GM19025 (cell line): Measurements from ENCODE around the gene CDC25B.
"Not testable (repeated sequence)": the region's sequence is repeated elsewhere in the genome, so short reads cannot be mapped to it uniquely, and the experiment has no call there.

ENCODE experiments used
- ATAC-seq: cut with Tn5 transposase; IDR thresholded peaks from one replicate; pipeline ENCODE4 v1.9.1; 2021; ENCODE audit warnings: mild to moderate bottlenecking, low read depth, moderate library complexity; ENCODE audit not compliant: unreplicated experiment

CDC25B gene

GRCh38 chr20:3784216-3784853 is 11.8 kb upstream of the CDC25B start:
- no peak for ATAC-seq

- ATAC-seq, result no peak
These were observed 11.3 kb upstream of the CDC25B start for GRCh38 chr20:3784863-3785239.

GRCh38 chr20:3785240-3786125 is 10.6 kb upstream of the CDC25B start:
- no peak for ATAC-seq

- ATAC-seq, result peak; percentile 7
These were observed 10.0 kb upstream of the CDC25B start for GRCh38 chr20:3786126-3786484.

GRCh38 chr20:3786665-3787323 is 9.3 kb upstream of the CDC25B start, which contains the start of gene CENPB:
Gene CENPB (minus strand): TSS chr20:3786740. CDS start chr20:3786483, 257 bp downstream.
- peak; percentile 85 for ATAC-seq

GRCh38 chr20:3787324-3788014 is 8.6 kb upstream of the CDC25B start:
- ATAC-seq, result no peak

GRCh38 chr20:3788685-3789155 is 7.4 kb upstream of the CDC25B start:
- no peak for ATAC-seq

GRCh38 chr20:3789201-3789600 is 6.9 kb upstream of the CDC25B start:
- ATAC-seq, result not testable (repeated sequence)

GRCh38 chr20:3794168-3794567 is 1.9 kb upstream of the CDC25B start:
- ATAC-seq, result not testable (repeated sequence)

GRCh38 chr20:3794701-3795420 is 1.2 kb upstream of the CDC25B start:
- no peak for ATAC-seq

- ATAC-seq, result no peak
These were observed 541 bp downstream of the CDC25B start for GRCh38 chr20:3796477-3797225.

GRCh38 chr20:3797226-3797545 is 1.1 kb downstream of the CDC25B start:
- ATAC-seq, result no peak

GRCh38 chr20:3797592-3798372 is 1.7 kb downstream of the CDC25B start:
- ATAC-seq, result no peak

GRCh38 chr20:3798373-3798768 is 2.3 kb downstream of the CDC25B start:
- ATAC-seq, result no peak

- no peak for ATAC-seq
These were observed 2.8 kb downstream of the CDC25B start for GRCh38 chr20:3798908-3799248.

- no peak for ATAC-seq
These were observed 4.3 kb downstream of the CDC25B start for GRCh38 chr20:3800256-3800877.

- no peak for ATAC-seq
These were observed 4.8 kb downstream of the CDC25B start for GRCh38 chr20:3800878-3801260.

- no peak for ATAC-seq
These were observed 5.2 kb downstream of the CDC25B start for GRCh38 chr20:3801299-3801698.
